Colonic mucosa (tissue), 4 donors: ENCODE data around the gene CHMP4B. TPM values are rescaled to one million over a fixed set of nuclear protein-coding genes. Genes with fewer than 3 reads are reported as not detected.

Experiments
- DNase-seq: peaks from one replicate; pipeline ENCODE4 v3.0.0-alpha.2; 2020
- H3K27ac ChIP-seq: fragments of 200-600 bp; one replicate; pipeline ENCODE4 v1.8.0; 2021
- H3K27me3 ChIP-seq: fragments of 200-600 bp; one replicate; pipeline ENCODE4 v1.8.0; 2021
- H3K36me3 ChIP-seq: fragments of 200-600 bp; one replicate; pipeline ENCODE4 v1.8.0; 2021
- H3K4me1 ChIP-seq: fragments of 200-600 bp; one replicate; pipeline ENCODE4 v1.8.0; 2021; ENCODE audit warnings: mild to moderate bottlenecking
- H3K4me3 ChIP-seq: fragments of 200-600 bp; one replicate; pipeline ENCODE4 v1.8.0; 2021
- H3K9ac ChIP-seq, 2 donors: one replicate each; pipeline ENCODE4 v1.7.0; 2013; ENCODE audit warnings: control low read depth in 2 of 2, low read depth in 2 of 2, low read length in 2 of 2
- H3K9me3 ChIP-seq: fragments of 200-600 bp; one replicate; pipeline ENCODE4 v1.8.0; 2021
- CTCF ChIP-seq: fragments of 200-600 bp; IDR thresholded peaks from one replicate; pipeline ENCODE4 v1.8.0; 2022; ENCODE audit warnings: antibody characterized with exemption, mild to moderate bottlenecking
- intact Hi-C: fragments of 100-400 bp; cut with DNase I; formaldehyde crosslinking; loops from one replicate; pipeline ENCODE4 v1.14.1; 2022
- total RNA-seq, 2 donors: library from RNA; stranded (reverse); fragmentation: NEBNext Ultra II Directional in 1 of 2; extraction: Animal tissue kit (Norgen Biotek cat#: 25700) in 1 of 2; gene quantifications; one replicate each; pipeline ENCODE4 v1.2.1, GENCODE V29; 2021
- donor health status: healthy.
- donor health status: DM: no; HTN: no; CAD: no.
- donor health status: DM: no; HTN: no; CAD: no.

Gene CHMP4B
- total RNA-seq, 2 donors from 2014 or later = 165 to 227 TPM

- Histone ChIP-seq H3K4me3 (no peak overlapping the region), H3K9ac (no peak overlapping the region), H3K36me3 (no peaks in the 10 kb centered on the region), H3K9me3 (no peaks in the 10 kb centered on the region), H3K27ac (no peak overlapping the region), H3K27me3 (no peaks in the 10 kb centered on the region), H3K4me1 (no peaks in the 10 kb centered on the region)
- intact Hi-C loops = no loop called here
- DNase-seq = no peak
- TF ChIP-seq CTCF = no peak
Observed at GRCh38 chr20:33884633-33885032, 73.5 kb downstream of the CHMP4B start.

DNA sequence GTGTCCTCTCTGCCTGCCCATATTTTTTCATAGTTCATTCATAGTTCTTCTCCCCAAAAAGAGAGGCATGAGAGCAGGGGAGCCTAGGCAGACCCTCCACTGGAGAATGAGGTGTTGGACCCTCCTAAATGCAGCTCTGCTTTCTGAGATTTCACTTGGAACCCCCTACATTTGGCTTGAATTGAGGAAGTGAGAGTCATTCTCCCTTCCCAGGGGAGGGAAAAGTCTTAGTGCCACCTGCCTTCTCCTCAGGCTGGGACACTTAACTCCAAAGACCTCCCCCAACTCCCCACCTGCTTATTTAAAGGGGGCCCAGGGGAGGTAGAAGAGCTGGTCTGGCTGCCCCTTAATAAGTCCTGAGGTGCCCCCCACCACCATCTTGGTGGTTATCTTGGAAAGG lies 78.2 kb downstream of the CHMP4B start:
- TF ChIP-seq CTCF = no peak

GRCh38 chr20:33890557-33890956 lies 79.4 kb downstream of the CHMP4B start:
- H3K9me3 ChIP-seq = no peaks in the 10 kb centered on the region
- H3K27ac ChIP-seq = no peak overlapping the region
- intact Hi-C loops = no loop called here
- H3K4me1 ChIP-seq = no peaks in the 10 kb centered on the region
- no peaks in the 10 kb centered on the region for H3K36me3 ChIP-seq
- no peak for TF ChIP-seq CTCF
- H3K9ac ChIP-seq = no peak overlapping the region
- H3K4me3 ChIP-seq = no peak overlapping the region
- no peaks in the 10 kb centered on the region for H3K27me3 ChIP-seq
- no peak for DNase-seq

More for the DNA sequence above, 78.2 kb downstream of the CHMP4B start:
- Histone ChIP-seq H3K4me1 (no peaks in the 10 kb centered on the region), H3K9me3 (no peaks in the 10 kb centered on the region), H3K9ac (no peak overlapping the region), H3K27me3 (no peaks in the 10 kb centered on the region), H3K4me3 (no peak overlapping the region), H3K36me3 (no peaks in the 10 kb centered on the region), H3K27ac (no peak overlapping the region)
- DNase-seq = no peak
- intact Hi-C loops = no loop called here

DNA sequence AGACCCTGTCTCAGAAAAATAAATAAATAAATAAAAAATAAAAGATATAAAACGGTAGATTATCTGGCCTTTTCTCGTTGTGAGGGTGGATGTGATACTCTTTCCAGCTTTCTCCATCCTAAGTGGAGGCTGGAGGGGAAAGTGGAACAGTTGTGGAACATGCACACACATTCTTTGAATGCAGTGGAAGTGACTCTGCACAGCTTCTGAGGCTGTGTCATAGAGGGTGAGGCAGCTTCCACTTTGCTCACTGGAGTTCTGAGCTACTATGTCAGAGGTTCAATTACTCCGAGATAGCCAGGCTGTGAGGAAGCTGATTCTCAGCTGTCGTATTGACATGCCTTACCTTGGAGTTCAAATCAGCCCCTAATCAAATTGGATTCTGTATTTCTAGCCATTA lies 82.2 kb downstream of the CHMP4B start:
- H3K9me3 ChIP-seq = no peaks in the 10 kb centered on the region
- no peaks in the 10 kb centered on the region for H3K36me3 ChIP-seq
- no peak overlapping the region for H3K27ac ChIP-seq
- no peak overlapping the region for H3K9ac ChIP-seq
- H3K4me3 ChIP-seq = no peak overlapping the region
- DNase-seq = no peak
- H3K4me1 ChIP-seq = no peaks in the 10 kb centered on the region
- H3K27me3 ChIP-seq = no peaks in the 10 kb centered on the region
- intact Hi-C loops = no loop called here
- no peak for TF ChIP-seq CTCF

DNA sequence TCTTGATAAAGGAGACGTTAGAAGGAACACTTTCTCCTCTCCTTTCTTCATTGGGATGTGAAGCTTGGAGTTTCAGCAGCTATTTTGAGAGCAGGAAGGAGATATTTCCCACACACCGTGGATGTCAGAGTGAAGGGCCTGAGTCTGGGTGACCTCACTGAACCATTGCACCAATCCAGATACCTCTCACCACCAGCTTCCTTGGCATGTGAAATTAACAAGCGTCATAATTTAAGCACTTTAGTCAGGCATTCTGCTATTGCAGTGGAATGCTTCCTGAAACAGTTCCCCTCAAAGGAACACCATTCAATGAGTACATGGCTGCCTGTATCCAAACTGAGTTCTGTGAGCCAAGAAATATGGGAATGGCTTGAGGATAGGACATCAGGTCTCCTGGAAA lies 83.7 kb downstream of the CHMP4B start:
- no peaks in the 10 kb centered on the region for H3K4me1 ChIP-seq
- H3K27ac ChIP-seq = no peak overlapping the region
- H3K36me3 ChIP-seq = no peaks in the 10 kb centered on the region
- H3K27me3 ChIP-seq = no peaks in the 10 kb centered on the region
- intact Hi-C loops = no loop called here
- DNase-seq = no peak
- no peak for TF ChIP-seq CTCF
- no peak overlapping the region for H3K4me3 ChIP-seq
- no peaks in the 10 kb centered on the region for H3K9me3 ChIP-seq
- H3K9ac ChIP-seq = no peak overlapping the region

- Histone ChIP-seq H3K4me1 (no peaks in the 10 kb centered on the region), H3K9ac (no peak overlapping the region), H3K36me3 (no peaks in the 10 kb centered on the region), H3K27ac (no peak overlapping the region), H3K27me3 (no peaks in the 10 kb centered on the region), H3K9me3 (no peaks in the 10 kb centered on the region), H3K4me3 (no peak overlapping the region)
- no peak for TF ChIP-seq CTCF
- DNase-seq = no peak
- intact Hi-C loops = no loop called here
Observed at GRCh38 chr20:33896509-33896908, 85.4 kb downstream of the CHMP4B start.
